T1000 (cell line): ENCODE measurements around the gene RABAC1.
"Not testable (repeated sequence)": the region's sequence is repeated elsewhere in the genome, so short reads cannot be mapped to it uniquely, and the experiment has no call there.

ENCODE experiments used
- DNase-seq: peaks from one replicate; lab custom pipeline; 2025; ENCODE audit warnings: mixed read lengths; lab: John Stamatoyannopoulos, UW

The RABAC1 gene

GRCh38 chr19:41915776-41916414, 43.2 kb downstream of the RABAC1 start:
- DNase-seq: no peak

- no peak for DNase-seq
Observed at GRCh38 chr19:41915021-41915775, 43.9 kb downstream of the RABAC1 start.

- DNase-seq: not testable (repeated sequence)
Observed at GRCh38 chr19:41914424-41914834, 44.7 kb downstream of the RABAC1 start.

GRCh38 chr19:41913538-41914423, 45.3 kb downstream of the RABAC1 start:
- DNase-seq: no peak

GRCh38 chr19:41912899-41913537, 46.1 kb downstream of the RABAC1 start:
- no peak for DNase-seq

- no peak for DNase-seq
Observed at GRCh38 chr19:41911889-41912731, 47.0 kb downstream of the RABAC1 start.

- DNase-seq: no peak
Observed at GRCh38 chr19:41910992-41911888, 47.9 kb downstream of the RABAC1 start.

- DNase-seq: no peak
Observed at GRCh38 chr19:41910240-41910991, 48.7 kb downstream of the RABAC1 start.

GRCh38 chr19:41909706-41910105, 49.4 kb downstream of the RABAC1 start:
- DNase-seq: no peak

- DNase-seq: no peak
Observed at GRCh38 chr19:41908724-41909464, 50.2 kb downstream of the RABAC1 start.

GRCh38 chr19:41907994-41908615, 51.0 kb downstream of the RABAC1 start:
- no peak for DNase-seq

GRCh38 chr19:41906916-41907680, 52.0 kb downstream of the RABAC1 start:
- DNase-seq: no peak
